Measurements from ENCODE around the gene HACD1.
"Not testable (repeated sequence)": the region's sequence is repeated elsewhere in the genome, so short reads cannot be mapped to it uniquely, and the experiment has no call there.

HACD1 gene

GRCh38 chr10:17632590-17632989 is 15.4 kb upstream of the HACD1 start:
- DNase-seq (ENCODE audit: low spot score in 2 of 2); H3K4me1 Mint-ChIP-seq; H3K4me3 Mint-ChIP-seq; ATAC-seq (replicated peaks; ENCODE audit: extremely low read depth, poor library complexity, severe bottlenecking); H3K9me3 Mint-ChIP-seq; H3K36me3 Mint-ChIP-seq (ENCODE audit: insufficient read depth); H3K27me3 Mint-ChIP-seq: not testable (repeated sequence)
- H3K27ac Mint-ChIP-seq (ENCODE audit: low read depth) = peak overlapping the region; percentile 41

GRCh38 chr10:17626656-17627055 is 9.5 kb upstream of the HACD1 start:
- H3K27me3 Mint-ChIP-seq = peaks cover 20% of the 10 kb centered on the region
- no peak overlapping the region for H3K4me3 Mint-ChIP-seq
- H3K36me3 Mint-ChIP-seq (ENCODE audit: insufficient read depth) = no peaks in the 10 kb centered on the region
- no peak for DNase-seq (ENCODE audit: low spot score in 2 of 2)
- no peak overlapping the region for H3K27ac Mint-ChIP-seq (ENCODE audit: low read depth)
- H3K9me3 Mint-ChIP-seq = no peaks in the 10 kb centered on the region
- no peak for ATAC-seq (replicated peaks; ENCODE audit: extremely low read depth, poor library complexity, severe bottlenecking)
- H3K4me1 Mint-ChIP-seq = no peaks in the 10 kb centered on the region

GRCh38 chr10:17624996-17625395 is 7.8 kb upstream of the HACD1 start:
- Mint-ChIP-seq H3K9me3 (no peaks in the 10 kb centered on the region), H3K4me1 (no peaks in the 10 kb centered on the region), H3K36me3 (ENCODE audit: insufficient read depth) (no peaks in the 10 kb centered on the region), H3K27ac (ENCODE audit: low read depth) (no peak overlapping the region), H3K27me3 (peaks cover 21% of the 10 kb centered on the region), H3K4me3 (no peak overlapping the region)
- DNase-seq (ENCODE audit: low spot score in 2 of 2) (no peak), ATAC-seq (replicated peaks; ENCODE audit: extremely low read depth, poor library complexity, severe bottlenecking) (no peak)

GRCh38 chr10:17622061-17622460 is 4.9 kb upstream of the HACD1 start:
- Mint-ChIP-seq H3K27me3 (peaks cover 39% of the 10 kb centered on the region), H3K27ac (ENCODE audit: low read depth) (no peak overlapping the region), H3K4me3 (no peak overlapping the region), H3K4me1 (peaks cover 6% of the 10 kb centered on the region), H3K36me3 (ENCODE audit: insufficient read depth) (no peaks in the 10 kb centered on the region), H3K9me3 (no peaks in the 10 kb centered on the region)
- ATAC-seq (replicated peaks; ENCODE audit: extremely low read depth, poor library complexity, severe bottlenecking) = no peak
- no peak for DNase-seq (ENCODE audit: low spot score in 2 of 2)

GRCh38 chr10:17616403-17617030 is 657 bp downstream of the HACD1 start:
- peak overlapping the region; percentile 84 for H3K4me3 Mint-ChIP-seq
- ATAC-seq (replicated peaks; ENCODE audit: extremely low read depth, poor library complexity, severe bottlenecking) (peak; percentile 48), DNase-seq (ENCODE audit: low spot score in 2 of 2) (no peak)
- peaks cover 6% of the 10 kb centered on the region for H3K4me1 Mint-ChIP-seq
- no peak overlapping the region for H3K27ac Mint-ChIP-seq (ENCODE audit: low read depth)
- H3K9me3 Mint-ChIP-seq = no peaks in the 10 kb centered on the region
- H3K27me3 Mint-ChIP-seq = peaks cover 19% of the 10 kb centered on the region
- no peaks in the 10 kb centered on the region for H3K36me3 Mint-ChIP-seq (ENCODE audit: insufficient read depth)

GRCh38 chr10:17609523-17610079 is 7.6 kb downstream of the HACD1 start:
- no peak for ATAC-seq (replicated peaks; ENCODE audit: extremely low read depth, poor library complexity, severe bottlenecking)
- Mint-ChIP-seq H3K27me3 (no peaks in the 10 kb centered on the region), H3K27ac (ENCODE audit: low read depth) (no peak overlapping the region)

GRCh38 chr10:17607603-17608332 is 9.4 kb downstream of the HACD1 start:
- ATAC-seq (replicated peaks; ENCODE audit: extremely low read depth, poor library complexity, severe bottlenecking) (peak; percentile 52), DNase-seq (ENCODE audit: low spot score in 2 of 2) (no peak)
- H3K27me3 Mint-ChIP-seq = no peaks in the 10 kb centered on the region
- no peaks in the 10 kb centered on the region for H3K36me3 Mint-ChIP-seq (ENCODE audit: insufficient read depth)
- H3K9me3 Mint-ChIP-seq = no peaks in the 10 kb centered on the region
- H3K27ac Mint-ChIP-seq (ENCODE audit: low read depth) = no peak overlapping the region
- no peaks in the 10 kb centered on the region for H3K4me1 Mint-ChIP-seq
- H3K4me3 Mint-ChIP-seq = no peak overlapping the region

More at GRCh38 chr10:17609523-17610079, 7.6 kb downstream of the HACD1 start:
- no peak overlapping the region for H3K4me3 Mint-ChIP-seq
- H3K9me3 Mint-ChIP-seq = no peaks in the 10 kb centered on the region
- no peak for DNase-seq (ENCODE audit: low spot score in 2 of 2)
- H3K4me1 Mint-ChIP-seq = no peaks in the 10 kb centered on the region
- H3K36me3 Mint-ChIP-seq (ENCODE audit: insufficient read depth) = no peaks in the 10 kb centered on the region

GRCh38 chr10:17607060-17607459 is 10.1 kb downstream of the HACD1 start:
- H3K4me3 Mint-ChIP-seq = no peak overlapping the region
- H3K9me3 Mint-ChIP-seq = no peaks in the 10 kb centered on the region
- H3K27ac Mint-ChIP-seq (ENCODE audit: low read depth) = no peak overlapping the region
- no peaks in the 10 kb centered on the region for H3K4me1 Mint-ChIP-seq
- H3K27me3 Mint-ChIP-seq = no peaks in the 10 kb centered on the region
- DNase-seq (ENCODE audit: low spot score in 2 of 2) (no peak), ATAC-seq (replicated peaks; ENCODE audit: extremely low read depth, poor library complexity, severe bottlenecking) (no peak)
- H3K36me3 Mint-ChIP-seq (ENCODE audit: insufficient read depth) = no peaks in the 10 kb centered on the region

- Mint-ChIP-seq H3K4me3 (no peak overlapping the region), H3K9me3 (no peaks in the 10 kb centered on the region), H3K27ac (ENCODE audit: low read depth) (no peak overlapping the region), H3K27me3 (no peaks in the 10 kb centered on the region), H3K36me3 (ENCODE audit: insufficient read depth) (no peaks in the 10 kb centered on the region), H3K4me1 (no peaks in the 10 kb centered on the region)
- no peak for DNase-seq (ENCODE audit: low spot score in 2 of 2)
- ATAC-seq (replicated peaks; ENCODE audit: extremely low read depth, poor library complexity, severe bottlenecking) = no peak
Observed at GRCh38 chr10:17606547-17607040, 10.6 kb downstream of the HACD1 start.

GRCh38 chr10:17605936-17606335 is 11.2 kb downstream of the HACD1 start:
- DNase-seq (ENCODE audit: low spot score in 2 of 2) (no peak), ATAC-seq (replicated peaks; ENCODE audit: extremely low read depth, poor library complexity, severe bottlenecking) (no peak)
- Mint-ChIP-seq H3K4me1 (no peaks in the 10 kb centered on the region), H3K27ac (ENCODE audit: low read depth) (no peak overlapping the region), H3K4me3 (no peak overlapping the region), H3K27me3 (no peaks in the 10 kb centered on the region), H3K9me3 (no peaks in the 10 kb centered on the region), H3K36me3 (ENCODE audit: insufficient read depth) (no peaks in the 10 kb centered on the region)

GRCh38 chr10:17599089-17599488 is 18.1 kb downstream of the HACD1 start:
- Mint-ChIP-seq H3K4me3 (no peak overlapping the region), H3K27me3 (no peaks in the 10 kb centered on the region), H3K9me3 (no peaks in the 10 kb centered on the region), H3K27ac (ENCODE audit: low read depth) (no peak overlapping the region), H3K4me1 (no peaks in the 10 kb centered on the region), H3K36me3 (ENCODE audit: insufficient read depth) (no peaks in the 10 kb centered on the region)
- no peak for DNase-seq (ENCODE audit: low spot score in 2 of 2)
- no peak for ATAC-seq (replicated peaks; ENCODE audit: extremely low read depth, poor library complexity, severe bottlenecking)

GRCh38 chr10:17597386-17597785 is 19.8 kb downstream of the HACD1 start:
- ATAC-seq (replicated peaks; ENCODE audit: extremely low read depth, poor library complexity, severe bottlenecking) (no peak), DNase-seq (ENCODE audit: low spot score in 2 of 2) (no peak)
- no peaks in the 10 kb centered on the region for H3K27me3 Mint-ChIP-seq
- H3K9me3 Mint-ChIP-seq = no peaks in the 10 kb centered on the region
- H3K36me3 Mint-ChIP-seq (ENCODE audit: insufficient read depth) = no peaks in the 10 kb centered on the region
- H3K27ac Mint-ChIP-seq (ENCODE audit: low read depth) = no peak overlapping the region
- H3K4me3 Mint-ChIP-seq = no peak overlapping the region
- no peaks in the 10 kb centered on the region for H3K4me1 Mint-ChIP-seq

Data from central memory CD8-positive, alpha-beta T cell (primary cell).